Peyer's patch (tissue), 4 donors: ENCODE data around the gene C9orf50. TPM values are rescaled to one million over a fixed set of nuclear protein-coding genes. Genes with fewer than 3 reads are reported as not detected.

Source experiments
- DNase-seq, 3 donors: peaks; one replicate each; pipeline ENCODE4 v3.0.0-alpha.2; 2017 to 2019
- H3K27ac ChIP-seq, 4 donors: fragments of 200-600 bp; sonication (generic); one replicate each; pipeline ENCODE4 v1.5.1; 2016 to 2019
- H3K27me3 ChIP-seq, 2 donors: fragments of 200-600 bp; sonication (generic); one replicate each; pipeline ENCODE4 v1.5.1; 2019
- H3K36me3 ChIP-seq, 3 donors: fragments of 200-600 bp; sonication (generic); one replicate each; pipeline ENCODE4 v1.5.1; 2016 to 2019
- H3K4me1 ChIP-seq, 4 donors: fragments of 200-600 bp; sonication (generic); one replicate each; pipeline ENCODE4 v1.5.1; 2016 to 2019
- H3K4me3 ChIP-seq, 4 donors: fragments of 200-600 bp; sonication (generic); 1 replicate in 3 of 4; 2 replicates in 1 of 4; pipeline ENCODE4 v1.5.1; 2016 to 2019; ENCODE audit warnings: mild to moderate bottlenecking in 1 of 4
- H3K9me3 ChIP-seq, 4 donors: fragments of 200-600 bp; sonication (generic); one replicate each; pipeline ENCODE4 v1.5.1; 2016 to 2019; ENCODE audit warnings: mild to moderate bottlenecking in 1 of 4
- POLR2A ChIP-seq, 2 donors: fragments of 450-650 bp; IDR thresholded peaks; one replicate each; pipeline ENCODE4 v1.5.1; 2017; ENCODE audit warnings: antibody characterized with exemption in 2 of 2, mild to moderate bottlenecking in 2 of 2, moderate library complexity in 2 of 2
- total RNA-seq, 4 donors: library from RNA; depleted of rRNA; stranded (reverse); fragments of >200 nt; gene quantifications; one replicate each; pipeline ENCODE4 v1.1.0, GENCODE V29; 2016
- TF ChIP-seq, protein P1 (sequence below), 6 experiments: fragments of 450-650 bp in 4 of 6; fragments of 200-600 bp in 2 of 6; sonication (generic) in 1 of 6; IDR thresholded peaks; one replicate each; pipeline ENCODE4 v1.5.1; 2017 to 2019; ENCODE audit warnings: antibody characterized with exemption in 6 of 6, mild to moderate bottlenecking in 3 of 6, moderate library complexity in 1 of 6

C9orf50 gene
- total RNA-seq, 4 donors from 2014 or later, result not detected

DNA sequence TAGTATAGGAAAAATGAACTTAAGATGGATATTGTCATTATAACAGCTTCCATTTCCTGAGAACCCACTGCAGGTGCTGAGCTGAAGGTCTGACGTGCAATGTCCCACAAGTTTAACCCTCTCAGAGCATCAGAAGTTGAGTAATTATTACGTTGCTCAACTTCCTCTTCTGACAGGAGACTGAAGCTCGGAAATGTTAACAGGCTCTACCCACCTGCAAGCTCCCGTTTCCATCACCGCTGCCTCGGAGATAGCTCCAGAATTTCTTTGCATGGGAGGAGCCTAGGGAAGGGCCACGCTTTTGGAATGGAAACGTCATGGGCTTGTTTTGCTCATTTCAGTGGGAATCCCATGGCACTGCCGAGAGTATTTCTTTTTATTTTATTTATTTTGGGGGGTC lies 4.0 kb upstream of the C9orf50 start:
- Histone ChIP-seq H3K4me1 (peaks cover 7 to 54% (median 11%) of the 10 kb centered on the region in 4 donors), H3K4me3 (peak overlapping the region in 1 of 4 donors; percentile 58), H3K27ac (peak overlapping the region in 1 of 4 donors; percentile 92)

DNA sequence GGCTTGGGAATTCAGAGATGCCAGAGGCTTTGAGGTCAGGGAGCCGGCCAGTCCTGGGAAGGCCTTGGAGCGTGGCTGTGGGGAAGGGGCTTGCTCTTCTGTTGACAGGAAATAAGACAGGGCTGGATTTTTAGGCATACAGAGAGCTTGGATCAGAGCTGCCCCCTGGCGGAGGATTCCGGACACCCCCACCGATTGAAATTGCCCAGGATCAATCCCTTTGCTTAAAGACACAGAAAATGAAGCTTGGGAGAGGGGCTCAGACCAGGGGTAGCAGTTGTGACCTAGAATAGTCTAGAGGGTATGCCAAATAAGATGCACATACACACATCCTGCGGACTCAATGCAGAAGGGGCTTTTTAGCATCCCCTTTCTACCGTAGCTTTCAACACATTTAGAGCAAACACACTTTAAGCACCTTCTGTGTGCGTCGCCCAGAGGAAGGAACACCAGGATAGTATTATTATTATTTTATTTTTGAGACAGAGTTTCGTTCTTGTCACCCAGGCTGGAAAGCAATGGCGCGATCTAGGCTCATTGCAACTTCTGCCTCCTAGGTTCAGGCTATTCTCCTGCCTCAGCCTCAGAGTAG lies 3.4 kb upstream of the C9orf50 start:
- H3K36me3 ChIP-seq, result no peaks in the 10 kb centered on the region
- H3K9me3 ChIP-seq, result no peaks in the 10 kb centered on the region
- H3K27ac ChIP-seq, result no peak overlapping the region
- no peak overlapping the region for H3K4me3 ChIP-seq
- H3K27me3 ChIP-seq, result peaks cover 0 to 11% of the 10 kb centered on the region in 2 donors
- TF ChIP-seq POLR2A (IDR thresholded peaks at IDR 0.05), result no peak
- TF ChIP-seq, protein P1, sequence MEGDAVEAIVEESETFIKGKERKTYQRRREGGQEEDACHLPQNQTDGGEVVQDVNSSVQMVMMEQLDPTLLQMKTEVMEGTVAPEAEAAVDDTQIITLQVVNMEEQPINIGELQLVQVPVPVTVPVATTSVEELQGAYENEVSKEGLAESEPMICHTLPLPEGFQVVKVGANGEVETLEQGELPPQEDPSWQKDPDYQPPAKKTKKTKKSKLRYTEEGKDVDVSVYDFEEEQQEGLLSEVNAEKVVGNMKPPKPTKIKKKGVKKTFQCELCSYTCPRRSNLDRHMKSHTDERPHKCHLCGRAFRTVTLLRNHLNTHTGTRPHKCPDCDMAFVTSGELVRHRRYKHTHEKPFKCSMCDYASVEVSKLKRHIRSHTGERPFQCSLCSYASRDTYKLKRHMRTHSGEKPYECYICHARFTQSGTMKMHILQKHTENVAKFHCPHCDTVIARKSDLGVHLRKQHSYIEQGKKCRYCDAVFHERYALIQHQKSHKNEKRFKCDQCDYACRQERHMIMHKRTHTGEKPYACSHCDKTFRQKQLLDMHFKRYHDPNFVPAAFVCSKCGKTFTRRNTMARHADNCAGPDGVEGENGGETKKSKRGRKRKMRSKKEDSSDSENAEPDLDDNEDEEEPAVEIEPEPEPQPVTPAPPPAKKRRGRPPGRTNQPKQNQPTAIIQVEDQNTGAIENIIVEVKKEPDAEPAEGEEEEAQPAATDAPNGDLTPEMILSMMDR (IDR thresholded peaks at IDR 0.05), result peak; percentile 53 to 89 (median 66)
- H3K4me1 ChIP-seq, result peaks cover 7 to 50% (median 12%) of the 10 kb centered on the region in 4 donors
- DNase-seq, result peak; percentile 64 to 80 (median 72)

More for the DNA sequence above, 4.0 kb upstream of the C9orf50 start:
- no peaks in the 10 kb centered on the region for H3K36me3 ChIP-seq
- no peak for DNase-seq
- H3K27me3 ChIP-seq, result peaks cover 0 to 11% of the 10 kb centered on the region in 2 donors
- TF ChIP-seq POLR2A (IDR thresholded peaks at IDR 0.05), result no peak
- TF ChIP-seq, protein P1 (IDR thresholded peaks at IDR 0.05), result no peak
- no peaks in the 10 kb centered on the region for H3K9me3 ChIP-seq

DNA sequence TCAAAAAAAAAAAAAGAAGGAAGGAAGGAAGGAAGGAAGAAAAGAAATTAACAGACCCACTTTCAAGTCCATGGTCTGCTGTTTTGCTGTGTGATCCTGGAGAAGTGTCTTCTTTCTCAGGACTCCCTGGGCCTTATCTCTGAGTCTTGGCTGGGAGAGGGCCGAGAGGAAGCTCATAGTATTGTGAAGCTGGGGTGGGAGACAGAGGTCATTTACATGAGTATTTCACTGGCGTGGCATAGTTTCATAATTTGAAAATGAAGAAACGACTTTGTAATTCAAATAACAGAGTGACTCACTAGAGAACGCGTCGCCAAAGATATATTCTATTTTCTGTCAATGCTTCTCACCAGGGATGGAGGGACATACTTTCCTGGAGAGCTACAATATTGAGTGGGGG lies 2.4 kb upstream of the C9orf50 start:
- Histone ChIP-seq H3K27me3 (peaks cover 0 to 11% of the 10 kb centered on the region in 2 donors), H3K27ac (no peak overlapping the region), H3K9me3 (no peaks in the 10 kb centered on the region), H3K4me3 (no peak overlapping the region), H3K36me3 (no peaks in the 10 kb centered on the region), H3K4me1 (peaks cover 7 to 40% (median 12%) of the 10 kb centered on the region in 4 donors)
- TF ChIP-seq POLR2A (IDR thresholded peaks at IDR 0.05), result no peak
- TF ChIP-seq, protein P1 (IDR thresholded peaks at IDR 0.05), result no peak
- DNase-seq, result no peak

DNA sequence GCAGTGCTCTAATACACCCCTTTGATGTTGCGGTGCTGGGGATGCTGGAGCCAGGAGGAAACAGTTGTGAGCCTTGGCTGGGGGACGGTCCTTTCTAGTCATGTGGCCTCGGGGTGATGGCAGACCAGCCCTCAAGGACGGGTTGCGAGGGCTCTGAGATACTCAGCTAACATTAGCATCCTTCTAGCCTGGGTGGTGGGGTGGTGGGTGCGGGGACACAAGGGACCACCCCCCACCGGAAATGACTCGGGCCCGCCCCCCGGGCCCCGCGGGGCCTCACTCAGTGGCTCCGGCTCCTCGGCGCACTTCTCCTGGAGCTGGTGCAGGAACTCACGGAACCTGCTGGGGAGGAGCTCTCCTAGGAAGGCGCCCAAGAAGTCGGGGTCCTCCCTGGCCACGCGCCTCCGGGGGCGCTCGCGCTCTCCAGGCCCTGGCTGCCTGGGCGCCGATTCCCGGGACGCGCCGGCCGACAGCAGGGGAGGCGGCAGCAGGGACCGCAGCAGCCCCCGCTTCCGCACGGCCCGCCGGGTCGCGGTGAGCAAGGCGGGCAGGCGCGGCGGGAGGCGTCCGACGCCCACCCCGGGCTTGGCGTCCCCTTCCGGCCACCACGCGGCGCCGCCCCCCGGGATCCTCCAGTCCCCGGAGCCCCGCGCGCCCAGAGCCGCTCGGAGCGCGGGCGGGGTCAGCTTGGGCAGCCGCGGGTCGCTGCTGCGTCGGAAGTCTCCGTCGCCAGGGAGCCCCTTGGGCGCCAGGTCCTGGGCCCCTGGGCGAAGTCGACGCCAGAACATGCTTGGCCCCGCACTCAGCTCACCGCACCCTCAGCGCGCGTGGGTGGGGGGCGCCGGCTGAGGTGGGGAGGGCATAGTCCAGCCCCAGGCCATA lies 873 bp downstream of the C9orf50 start:
- H3K9me3 ChIP-seq, result no peaks in the 10 kb centered on the region
- H3K4me3 ChIP-seq, result peak overlapping the region; percentile 22 to 61 (median 52)
- H3K4me1 ChIP-seq, result peaks cover 0 to 20% (median 7%) of the 10 kb centered on the region in 4 donors
- TF ChIP-seq, protein P1 (IDR thresholded peaks at IDR 0.05), result no peak
- no peak for TF ChIP-seq POLR2A (IDR thresholded peaks at IDR 0.05)
- DNase-seq, result no peak
- H3K27ac ChIP-seq, result peak overlapping the region in 2 of 4 donors; percentile 10 to 17
- no peaks in the 10 kb centered on the region for H3K36me3 ChIP-seq
- H3K27me3 ChIP-seq, result peaks cover 0 to 11% of the 10 kb centered on the region in 2 donors

DNA sequence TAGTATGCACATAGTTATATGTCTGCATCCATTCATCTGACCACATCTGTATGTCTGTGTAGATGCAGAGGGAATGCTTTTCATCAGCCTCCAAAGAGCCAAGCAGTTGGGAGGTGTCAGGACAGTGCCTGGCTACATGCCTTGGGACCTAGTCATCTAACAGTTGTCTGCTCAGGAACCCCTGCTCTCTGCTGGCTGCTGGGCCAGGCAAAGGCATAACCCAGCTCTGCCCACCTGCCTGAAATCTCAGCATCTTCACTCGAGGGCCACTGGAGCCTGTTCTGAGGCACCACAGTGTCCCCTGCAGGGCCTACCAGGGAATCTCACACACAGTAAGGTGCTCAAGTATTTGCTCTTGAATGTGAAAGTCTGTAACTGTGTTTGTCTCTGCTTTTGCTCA lies 3.7 kb downstream of the C9orf50 start:
- DNase-seq, result no peak
- TF ChIP-seq POLR2A (IDR thresholded peaks at IDR 0.05), result no peak
- TF ChIP-seq, protein P1 (IDR thresholded peaks at IDR 0.05), result peak in 2 of 6 experiments; percentile 12 to 19
- Histone ChIP-seq H3K4me1 (peaks cover 0 to 15% (median 5%) of the 10 kb centered on the region in 4 donors), H3K36me3 (no peaks in the 10 kb centered on the region), H3K4me3 (no peak overlapping the region), H3K9me3 (no peaks in the 10 kb centered on the region), H3K27me3 (peaks cover 0 to 11% of the 10 kb centered on the region in 2 donors), H3K27ac (no peak overlapping the region)
